AG04449 (cell line): ENCODE results near the gene CCDC80.

Source experiments
- CTCF ChIA-PET: fragments of 350-600 bp; formaldehyde crosslinking; extraction: SDS; loops from one replicate; lab custom pipeline; 2021; ENCODE audit warnings: antibody characterized with exemption; lab: Yijun Ruan, JAX
- POLR2A ChIA-PET: fragments of 400-600, 350-600 bp; formaldehyde crosslinking; extraction: SDS; loops from one replicate; lab custom pipeline; 2020; ENCODE audit warnings: antibody characterized with exemption, inconsistent platforms; lab: Yijun Ruan, JAX
- DNase-seq: peaks from one replicate; pipeline ENCODE4 v3.0.0-alpha.2; 2010; ENCODE audit warnings: low read depth, low spot score
- H3K4me3 ChIP-seq: 2 replicates; pipeline ENCODE4 v1.5.1; 2011; ENCODE audit warnings: low read depth, mild to moderate bottlenecking, control low read depth, low read length
- TF ChIP-seq, protein P1 (sequence below): IDR thresholded peaks from one replicate; pipeline ENCODE4 v1.5.1; 2011; ENCODE audit warnings: mild to moderate bottlenecking, moderate library complexity, low read length, control low read depth, inconsistent platforms; ENCODE audit not compliant: insufficient read depth; ENCODE audit errors: missing control alignments

The CCDC80 gene

GRCh38 chr3:112615989-112616731 lies 24.8 kb downstream of the CCDC80 start:
- TF ChIP-seq, protein P1, sequence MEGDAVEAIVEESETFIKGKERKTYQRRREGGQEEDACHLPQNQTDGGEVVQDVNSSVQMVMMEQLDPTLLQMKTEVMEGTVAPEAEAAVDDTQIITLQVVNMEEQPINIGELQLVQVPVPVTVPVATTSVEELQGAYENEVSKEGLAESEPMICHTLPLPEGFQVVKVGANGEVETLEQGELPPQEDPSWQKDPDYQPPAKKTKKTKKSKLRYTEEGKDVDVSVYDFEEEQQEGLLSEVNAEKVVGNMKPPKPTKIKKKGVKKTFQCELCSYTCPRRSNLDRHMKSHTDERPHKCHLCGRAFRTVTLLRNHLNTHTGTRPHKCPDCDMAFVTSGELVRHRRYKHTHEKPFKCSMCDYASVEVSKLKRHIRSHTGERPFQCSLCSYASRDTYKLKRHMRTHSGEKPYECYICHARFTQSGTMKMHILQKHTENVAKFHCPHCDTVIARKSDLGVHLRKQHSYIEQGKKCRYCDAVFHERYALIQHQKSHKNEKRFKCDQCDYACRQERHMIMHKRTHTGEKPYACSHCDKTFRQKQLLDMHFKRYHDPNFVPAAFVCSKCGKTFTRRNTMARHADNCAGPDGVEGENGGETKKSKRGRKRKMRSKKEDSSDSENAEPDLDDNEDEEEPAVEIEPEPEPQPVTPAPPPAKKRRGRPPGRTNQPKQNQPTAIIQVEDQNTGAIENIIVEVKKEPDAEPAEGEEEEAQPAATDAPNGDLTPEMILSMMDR: no peak
- CTCF ChIA-PET: interaction anchor here (1.4 to 1.8 kb wide), 3 partner anchors 14 to 34 kb away, joined by 3 to 5 read pairs (median 4); no protein-coding TSS in a partner anchor
- no peak for DNase-seq
- POLR2A ChIA-PET: interaction anchor here (0.6 kb wide), 1 partner anchor 128 kb away, joined by 3 read pairs; no protein-coding TSS in a partner anchor
- no peak overlapping the region for H3K4me3 ChIP-seq

DNA sequence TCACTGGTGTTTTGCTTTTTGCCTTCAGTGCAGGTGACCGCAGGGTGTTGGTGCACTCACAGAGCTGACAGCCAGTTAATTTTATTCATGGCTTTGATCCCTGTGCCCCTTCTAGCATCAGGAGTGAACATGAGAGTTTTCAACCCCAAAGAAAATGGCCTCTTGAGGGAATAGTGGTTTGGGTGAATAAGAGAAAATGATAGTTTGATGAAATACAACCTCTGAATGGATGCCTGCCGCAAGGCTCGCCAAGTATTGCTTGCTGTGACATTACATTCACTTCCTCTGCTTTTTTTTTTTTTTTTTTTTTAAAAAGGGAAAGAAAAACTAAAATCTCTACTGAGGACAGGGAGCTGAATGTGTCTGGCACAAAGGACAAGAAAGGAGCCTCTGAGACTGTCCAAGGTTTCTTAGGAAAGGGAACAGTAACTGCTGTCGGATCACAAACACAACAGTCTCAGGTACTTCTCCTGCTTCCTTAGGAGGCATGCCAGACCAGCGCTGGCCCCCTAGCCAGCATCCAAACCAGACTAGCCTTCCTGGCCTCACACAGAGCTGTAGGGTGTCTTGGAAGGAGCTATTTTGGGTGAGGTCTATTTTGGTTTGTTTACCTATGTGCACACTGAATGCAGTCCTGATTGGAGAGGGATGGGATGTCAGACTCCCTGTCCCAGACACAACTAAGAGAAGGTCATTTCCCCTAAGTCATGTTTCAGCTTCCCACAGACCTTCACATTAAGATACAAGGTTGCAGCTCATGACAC lies 29.0 kb downstream of the CCDC80 start:
- no peak overlapping the region for H3K4me3 ChIP-seq
- no peak for DNase-seq
- CTCF ChIA-PET: interaction anchor here (1.1 to 3.5 kb wide), 3 partner anchors 11 to 368 kb away, joined by 4 to 17 read pairs (median 4); no protein-coding TSS in a partner anchor
- TF ChIP-seq, protein P1: no peak
- POLR2A ChIA-PET: no interaction called here

DNA sequence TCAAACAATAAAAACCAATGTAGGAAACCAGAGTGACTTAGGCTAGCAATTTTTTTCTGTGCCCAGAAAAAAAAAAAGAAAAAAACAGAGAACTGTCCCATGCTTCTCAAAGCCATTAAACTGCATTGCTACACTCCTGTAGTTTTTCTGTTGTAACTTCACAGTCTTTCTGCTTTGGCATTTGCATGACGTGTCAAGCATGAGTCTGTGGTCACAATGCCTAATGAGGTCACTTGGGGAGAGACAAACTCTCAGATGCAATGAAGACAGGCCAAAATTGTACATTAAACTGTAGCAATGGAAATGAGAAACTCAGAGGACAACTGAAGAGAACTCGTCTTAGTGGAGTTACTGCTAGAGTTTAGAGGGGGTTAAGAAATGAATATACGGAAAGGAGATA lies 30.8 kb downstream of the CCDC80 start:
- no peak for DNase-seq
- TF ChIP-seq, protein P1: no peak
- ChIA-PET POLR2A (no interaction called here), CTCF (no interaction called here)
- H3K4me3 ChIP-seq: no peak overlapping the region

DNA sequence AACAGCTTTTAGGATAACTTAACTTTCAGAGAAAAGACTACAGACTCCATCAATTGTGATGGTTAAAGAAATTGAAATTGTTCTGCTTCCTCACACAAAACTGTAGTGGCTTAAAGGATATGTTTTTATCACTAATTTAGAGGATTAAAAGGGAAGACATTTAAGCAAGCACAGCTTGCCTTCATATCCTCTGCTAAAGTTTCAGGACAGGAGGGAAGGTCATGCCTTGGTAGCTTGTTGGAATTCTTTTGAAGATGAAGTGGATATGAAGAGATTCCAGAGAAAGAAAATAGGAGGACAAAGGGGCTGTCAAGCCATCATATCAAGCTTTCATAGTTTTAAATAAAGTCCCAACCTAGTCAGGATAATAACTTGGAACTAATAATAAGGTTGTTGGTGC lies 33.1 kb downstream of the CCDC80 start:
- ChIA-PET CTCF (interaction anchor here (1.2 to 1.3 kb wide), 3 partner anchors 27 to 371 kb away, joined by 3 read pairs; no protein-coding TSS in a partner anchor), POLR2A (no interaction called here)
- TF ChIP-seq, protein P1: no peak
- H3K4me3 ChIP-seq: no peak overlapping the region
- no peak for DNase-seq

GRCh38 chr3:112606098-112606497 lies 34.8 kb downstream of the CCDC80 start:
- TF ChIP-seq, protein P1: no peak
- POLR2A ChIA-PET: no interaction called here
- H3K4me3 ChIP-seq: no peak overlapping the region
- DNase-seq: no peak
- CTCF ChIA-PET: interaction anchor here (0.8 to 2.0 kb wide), 7 partner anchors 8 to 208 kb away, joined by 3 to 6 read pairs (median 4); no protein-coding TSS in a partner anchor
